ENCODE results near the gene DISP1.

DNA sequence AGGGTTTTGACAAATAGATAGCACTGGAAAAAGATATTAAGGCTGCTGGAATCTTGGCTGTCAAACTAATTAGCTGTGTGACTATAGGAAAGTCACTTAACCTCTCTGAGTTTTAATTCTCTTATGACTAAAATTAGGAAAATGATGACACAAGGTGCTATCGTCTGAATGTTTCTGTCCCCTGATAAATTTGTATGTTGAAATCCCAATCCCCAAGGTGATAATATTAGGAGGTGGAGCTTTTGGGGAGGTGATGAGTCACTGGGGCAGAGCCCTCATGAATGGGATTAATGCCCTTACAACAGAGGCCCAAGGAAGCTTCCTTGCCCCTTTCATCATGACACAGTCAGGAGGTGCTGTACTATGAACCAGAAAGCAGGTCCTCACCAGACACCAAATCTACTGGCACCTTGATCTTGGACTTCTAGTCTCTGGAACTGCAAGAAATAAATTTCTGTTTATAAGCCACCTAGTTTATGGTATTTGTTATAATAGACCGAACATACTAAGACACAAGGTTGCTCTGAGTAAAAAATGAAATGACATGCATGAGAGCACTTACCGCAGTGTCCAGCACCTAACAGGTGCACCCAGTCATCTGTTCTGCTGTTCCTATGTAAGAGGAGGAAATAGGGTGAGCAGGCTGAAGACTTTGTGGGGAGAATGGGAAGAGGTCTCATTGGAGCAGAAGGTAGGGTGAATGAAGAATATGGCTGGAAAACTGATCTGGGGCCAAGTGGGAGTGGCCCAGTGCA is 26.3 kb upstream of the DISP1 start:
- TF ChIP-seq POLR2A (IDR thresholded peaks at IDR 0.05) (no peak), CTCF (IDR thresholded peaks at IDR 0.05) (no peak)

Measured in esophagus squamous epithelium (tissue), 4 donors.